ENCODE measurements around the gene ILKAP.

ILKAP gene

GRCh38 chr2:238121511-238122286 is 81.8 kb downstream of the ILKAP start:
- DNase-seq, result peak in 1 of 42 donors; percentile 1

GRCh38 chr2:238120463-238121298 is 82.8 kb downstream of the ILKAP start:
- peak in 4 of 42 donors; percentile 1 to 37 (median 16) for DNase-seq
- intact Hi-C loops (cut with DNase I), result no loop called here

More at GRCh38 chr2:238121511-238122286, 81.8 kb downstream of the ILKAP start:
- intact Hi-C loops (cut with DNase I), result no loop called here
